Cardiac ventricle fibroblast (primary cell): ENCODE data around the gene MOV10L1. TPM values are rescaled to one million over a fixed set of nuclear protein-coding genes. Genes with fewer than 3 reads are reported as not detected.

ENCODE experiments used
- total RNA-seq: library from RNA; depleted of rRNA; stranded (reverse); fragments of >200 nt; gene quantifications from 2 replicates; pipeline ENCODE4 v1.2.3, GENCODE V29; 2015

Gene MOV10L1
- total RNA-seq = 0.39 and 0.56 TPM in 2 replicates

DNA sequence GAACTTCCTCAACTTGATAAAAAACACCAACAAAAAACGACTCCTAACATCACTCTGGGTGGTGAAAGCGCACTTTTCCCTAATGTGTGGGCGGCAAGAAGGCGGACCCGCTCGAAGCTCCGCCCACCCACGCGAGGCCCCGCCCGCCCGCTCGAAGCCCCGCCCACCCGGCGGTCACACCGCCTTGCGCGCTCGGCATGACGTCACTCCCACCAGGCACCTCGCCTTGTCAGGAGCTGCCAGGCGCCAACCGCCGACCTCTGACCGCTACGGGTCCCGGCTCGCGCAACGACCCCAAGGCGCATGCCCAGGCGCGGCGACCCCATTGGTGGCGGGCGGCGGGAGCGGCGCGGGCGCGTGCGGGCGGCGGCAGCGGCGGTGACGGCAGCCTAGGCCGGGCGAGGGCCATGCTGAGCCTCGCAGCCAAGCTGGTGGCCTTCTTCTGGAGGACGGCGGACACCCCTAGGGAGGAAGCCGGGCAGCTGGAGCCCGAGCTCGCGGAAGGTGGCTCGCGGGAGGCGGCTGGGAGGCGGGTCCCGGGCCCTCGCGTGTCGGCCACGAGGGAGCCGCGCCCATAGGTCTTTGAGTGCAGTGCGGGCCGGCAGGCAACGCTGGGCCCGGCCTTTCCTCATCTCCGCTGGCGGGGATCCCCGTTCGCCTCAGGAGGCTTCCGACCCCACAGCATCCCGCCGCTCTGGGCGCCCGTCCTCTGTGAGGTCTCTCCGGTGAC, at the start of gene MOV10L1:
TSS of gene MOV10L1 (plus strand) at position 325 of the 730 bp plus-strand sequence. CDS start at position 408, 83 bp downstream.

DNA sequence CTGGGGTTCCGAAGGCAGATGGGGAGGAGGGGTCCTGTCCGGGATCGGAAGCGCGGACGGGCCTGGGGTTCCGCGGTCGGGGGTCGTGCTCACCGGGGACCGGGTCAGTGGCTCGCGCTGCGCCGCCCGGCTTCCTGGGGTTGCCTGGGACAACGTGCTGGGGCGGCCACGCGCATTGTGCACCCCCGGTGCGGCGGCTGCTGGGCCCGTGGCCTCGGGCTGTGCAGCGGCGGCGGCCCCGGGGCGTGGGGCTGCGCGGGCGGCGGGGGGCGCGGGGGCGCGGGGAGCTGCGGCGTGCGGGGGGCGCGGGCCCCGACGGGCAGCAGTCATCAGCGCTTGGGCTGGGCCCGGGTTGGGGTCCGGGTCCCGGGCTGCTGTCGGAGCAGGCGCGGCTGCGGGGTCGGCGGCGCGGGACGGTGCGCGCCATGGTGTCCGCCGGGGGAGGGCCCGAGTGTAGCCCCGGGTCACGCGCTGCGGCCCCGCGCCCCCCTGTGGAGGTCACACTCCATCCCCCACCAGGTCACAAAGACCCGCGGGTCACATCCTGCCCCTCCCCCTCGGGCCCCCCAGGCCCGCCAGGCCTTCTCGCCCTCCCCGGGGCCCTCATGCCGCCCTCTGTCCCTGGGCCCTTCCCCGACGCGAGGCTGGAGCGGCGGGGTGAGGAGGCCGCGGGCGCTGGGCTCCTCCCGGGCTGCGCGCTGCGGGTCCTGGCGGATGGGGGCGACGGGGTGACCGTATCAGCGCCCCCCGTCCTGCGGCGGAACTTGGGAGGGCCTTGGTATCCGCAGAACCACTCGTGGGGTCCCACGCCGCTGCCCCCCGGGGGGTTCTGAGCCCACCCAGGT, 31.5 kb upstream of the MOV10L1 start, which contains the start of gene TTLL8:
TSS of gene TTLL8 (minus strand) at position 238 of the 845 bp plus-strand sequence.

DNA sequence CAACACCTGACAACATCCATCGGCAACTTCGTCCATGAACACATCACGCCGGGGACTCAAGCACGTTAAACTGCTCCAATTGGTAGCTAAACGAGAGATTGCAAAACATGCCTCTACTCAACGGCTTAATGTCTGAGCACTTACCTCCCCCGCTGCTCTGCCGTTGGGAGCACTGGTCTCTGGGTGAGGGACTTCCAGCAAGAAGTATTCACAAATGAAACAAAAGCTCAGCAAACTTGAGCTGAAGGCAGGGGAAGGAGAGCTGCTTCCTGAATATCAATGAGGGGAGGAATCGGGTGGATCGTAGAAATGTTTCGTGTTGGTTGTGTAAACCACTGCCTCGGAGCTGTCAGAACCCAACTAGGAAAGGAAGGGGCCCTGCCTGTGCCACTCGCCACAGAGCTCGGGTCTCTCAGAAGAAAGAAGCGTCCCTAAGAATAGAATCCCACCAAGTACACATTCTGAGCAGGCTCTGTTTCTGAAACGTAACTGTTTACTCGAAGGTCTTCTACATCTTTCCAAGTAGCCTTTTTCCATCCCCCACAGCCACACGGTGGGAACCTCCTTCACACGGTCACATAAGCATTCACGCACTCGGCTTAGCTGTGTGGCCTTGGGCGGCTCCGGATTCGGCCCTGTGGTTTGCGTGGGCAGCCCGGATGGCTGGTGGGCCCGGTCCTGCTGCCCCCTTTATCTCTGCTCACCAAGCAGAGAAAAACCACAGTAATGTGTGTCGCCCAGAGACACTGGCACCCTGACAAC, 4.4 kb upstream of the MOV10L1 start, which contains the start of gene MLC1:
TSS of gene MLC1 (minus strand) at position 216 of the 762 bp plus-strand sequence. CDS start 524 bp downstream, outside the sequence.

DNA sequence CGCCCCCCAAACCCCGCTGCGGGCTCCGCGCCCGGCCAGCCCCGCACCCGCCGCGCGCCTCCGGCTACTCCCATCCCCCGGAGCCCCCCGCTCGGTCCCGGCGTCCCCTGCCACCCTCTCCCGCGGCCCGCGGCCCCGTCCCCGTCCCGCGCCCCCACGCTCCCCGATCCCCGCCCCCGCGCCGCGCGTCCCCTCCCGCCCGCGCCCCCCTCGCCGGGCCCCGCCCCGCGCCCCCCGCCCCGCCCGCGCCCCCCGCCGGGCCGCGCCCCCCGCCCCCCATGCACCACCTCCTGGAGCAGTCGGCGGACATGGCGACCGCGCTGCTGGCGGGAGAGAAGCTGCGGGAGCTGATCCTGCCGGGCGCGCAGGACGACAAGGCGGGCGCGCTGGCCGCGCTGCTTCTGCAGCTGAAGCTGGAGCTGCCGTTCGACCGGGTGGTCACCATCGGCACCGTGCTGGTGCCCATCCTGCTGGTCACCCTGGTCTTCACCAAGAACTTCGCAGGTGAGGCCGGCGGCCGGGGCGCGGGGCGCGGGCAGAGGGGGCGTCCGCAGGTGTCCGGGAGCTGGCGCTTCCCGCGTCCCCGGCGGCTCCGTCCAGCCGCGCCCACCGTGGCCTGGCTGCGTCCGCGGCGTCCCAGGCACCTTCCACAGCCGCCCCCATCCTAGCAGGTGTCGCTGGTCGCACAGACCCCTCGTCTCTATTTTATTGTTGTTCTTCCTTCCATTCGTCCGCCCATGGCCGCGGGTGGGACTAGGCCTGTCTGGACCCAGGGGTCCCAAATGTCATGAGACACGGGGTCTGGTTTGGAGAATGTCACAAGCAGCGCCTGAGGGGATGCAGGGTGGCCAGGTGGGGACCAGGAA, 80.9 kb downstream of the MOV10L1 start, which contains the start of gene PANX2:
TSS of gene PANX2 (plus strand) at position 279 of the 866 bp plus-strand sequence. CDS start at position 279, 0 bp downstream.

DNA sequence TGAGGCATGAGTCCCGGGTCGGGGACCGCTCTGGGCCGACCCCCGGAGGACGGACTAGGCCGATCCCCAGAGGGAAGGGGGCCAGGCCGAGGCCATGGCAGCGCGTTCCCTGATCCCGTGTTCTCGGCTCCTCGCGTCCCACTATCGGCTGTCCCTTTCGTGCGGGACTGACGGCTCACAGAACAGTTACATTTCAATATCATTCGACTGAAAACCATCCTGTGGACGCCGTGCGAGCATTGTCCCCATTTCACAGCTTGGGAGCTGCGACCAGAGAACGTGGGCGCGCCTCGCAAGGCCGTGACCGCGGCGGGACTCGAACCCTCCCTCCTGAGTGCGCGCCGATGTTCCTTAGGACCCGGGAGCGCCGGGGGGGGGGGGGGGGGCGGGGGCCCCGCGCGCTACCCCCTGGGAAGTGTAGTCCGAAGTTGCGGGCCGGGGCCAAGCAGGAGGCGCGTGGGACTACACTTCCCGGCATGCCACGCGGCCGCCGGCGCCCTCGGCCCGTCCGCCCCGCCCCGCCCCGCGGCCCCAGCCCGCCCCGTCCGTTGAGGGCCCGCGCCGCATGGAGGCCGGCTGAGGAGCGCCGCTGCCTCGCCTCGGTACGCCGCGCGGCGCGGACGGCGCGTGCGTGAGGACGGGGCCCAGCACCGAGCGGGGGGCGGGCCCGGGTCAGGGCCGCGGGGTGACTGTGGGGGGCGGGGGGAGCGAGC, 95.7 kb downstream of the MOV10L1 start, which contains the start of gene TRABD:
TSS of gene TRABD (plus strand) at position 539 of the 713 bp plus-strand sequence. CDS start 7,148 bp downstream, outside the sequence.

DNA sequence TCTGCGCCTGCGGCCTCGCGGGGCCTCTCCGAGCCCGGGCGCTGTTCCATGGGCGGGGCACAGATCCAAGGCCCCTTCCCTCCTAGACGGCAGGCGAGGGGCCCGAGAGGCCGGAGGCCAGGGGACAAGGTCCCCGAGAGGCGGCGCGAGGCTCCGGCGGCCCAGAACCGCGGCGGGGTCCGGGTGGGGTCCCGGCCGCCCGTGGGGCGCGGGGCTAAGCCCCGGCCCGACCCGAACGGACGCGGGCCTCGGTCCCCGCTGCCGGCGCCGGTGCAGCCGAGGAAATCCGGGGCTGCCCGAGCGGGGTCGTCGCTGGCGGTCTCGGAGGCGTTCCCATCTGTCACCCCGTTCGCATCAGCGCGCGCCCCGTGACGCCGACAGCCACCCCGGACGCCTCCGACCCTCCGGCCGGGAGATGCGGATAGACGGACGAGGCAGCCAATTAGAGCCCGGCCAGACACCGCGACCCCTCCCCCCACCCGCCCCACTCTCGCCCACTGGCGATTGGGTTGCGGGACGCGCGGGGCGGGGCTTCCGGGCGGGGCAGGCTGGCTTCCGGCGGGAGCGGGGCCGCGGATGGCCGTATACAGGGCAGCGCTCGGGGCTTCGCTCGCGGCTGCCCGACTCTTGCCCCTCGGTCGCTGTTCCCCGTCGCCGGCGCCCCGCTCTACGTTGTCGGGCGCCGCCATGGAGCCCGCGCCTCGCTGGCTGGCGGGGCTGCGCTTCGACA, 110.8 kb downstream of the MOV10L1 start, which contains the start of gene SELENOO:
TSS of gene SELENOO (plus strand) at position 551 of the 730 bp plus-strand sequence. CDS start at position 577, 26 bp downstream.

Other genes starting within 250 kb of the MOV10L1 start
- 7.1 and 9.0 TPM in 2 replicates for gene ZBED4, start 236.2 kb upstream of the MOV10L1 start, total RNA-seq
- 14.9 and 20.5 TPM in 2 replicates for gene ALG12, start 171.6 kb upstream of the MOV10L1 start, total RNA-seq
- 55.3 and 57.2 TPM in 2 replicates for gene CRELD2, start 171.4 kb upstream of the MOV10L1 start, total RNA-seq
- 24.8 and 26.5 TPM in 2 replicates for gene PIM3, start 129.2 kb upstream of the MOV10L1 start, total RNA-seq
- not detected in 2 replicates for gene IL17REL, start 77.2 kb upstream of the MOV10L1 start, total RNA-seq
- not detected in 2 replicates for gene TTLL8, start 31.7 kb upstream of the MOV10L1 start, total RNA-seq
- gene MLC1, start 4.6 kb upstream of the MOV10L1 start, total RNA-seq = 0.54 and 0.87 TPM in 2 replicates
- gene PANX2, start 80.7 kb downstream of the MOV10L1 start, total RNA-seq = 2.6 and 2.7 TPM in 2 replicates
- 19.4 and 22.1 TPM in 2 replicates for gene TRABD, start 95.9 kb downstream of the MOV10L1 start, total RNA-seq
- gene SELENOO, start 111.0 kb downstream of the MOV10L1 start, total RNA-seq = 18.1 and 21.4 TPM in 2 replicates
- 16.3 and 17.3 TPM in 2 replicates for gene TUBGCP6, start 155.0 kb downstream of the MOV10L1 start, total RNA-seq
- gene HDAC10, start 161.3 kb downstream of the MOV10L1 start, total RNA-seq = 29.0 and 29.2 TPM in 2 replicates
- gene MAPK12, start 171.7 kb downstream of the MOV10L1 start, total RNA-seq = 24.5 and 31.3 TPM in 2 replicates
- 8.3 and 12.4 TPM in 2 replicates for gene MAPK11, start 180.4 kb downstream of the MOV10L1 start, total RNA-seq
- 211 and 212 TPM in 2 replicates for gene PLXNB2, start 217.6 kb downstream of the MOV10L1 start, total RNA-seq
- gene DENND6B, start 237.0 kb downstream of the MOV10L1 start, total RNA-seq = 1.1 and 1.4 TPM in 2 replicates